GM21619 (cell line): ENCODE data around the gene ADCY7.
A peak's percentile ranks its signal among the peaks of the same experiment; 100 is the strongest.

Experiments
- ATAC-seq: cut with Tn5 transposase; IDR thresholded peaks from one replicate; pipeline ENCODE4 v1.9.1; 2021; ENCODE audit not compliant: unreplicated experiment

The ADCY7 gene

GRCh38 chr16:50279504-50279865, 13.1 kb downstream of the ADCY7 start:
- ATAC-seq, result no peak

- no peak for ATAC-seq
These were observed 14.6 kb downstream of the ADCY7 start for GRCh38 chr16:50280932-50281331.

DNA sequence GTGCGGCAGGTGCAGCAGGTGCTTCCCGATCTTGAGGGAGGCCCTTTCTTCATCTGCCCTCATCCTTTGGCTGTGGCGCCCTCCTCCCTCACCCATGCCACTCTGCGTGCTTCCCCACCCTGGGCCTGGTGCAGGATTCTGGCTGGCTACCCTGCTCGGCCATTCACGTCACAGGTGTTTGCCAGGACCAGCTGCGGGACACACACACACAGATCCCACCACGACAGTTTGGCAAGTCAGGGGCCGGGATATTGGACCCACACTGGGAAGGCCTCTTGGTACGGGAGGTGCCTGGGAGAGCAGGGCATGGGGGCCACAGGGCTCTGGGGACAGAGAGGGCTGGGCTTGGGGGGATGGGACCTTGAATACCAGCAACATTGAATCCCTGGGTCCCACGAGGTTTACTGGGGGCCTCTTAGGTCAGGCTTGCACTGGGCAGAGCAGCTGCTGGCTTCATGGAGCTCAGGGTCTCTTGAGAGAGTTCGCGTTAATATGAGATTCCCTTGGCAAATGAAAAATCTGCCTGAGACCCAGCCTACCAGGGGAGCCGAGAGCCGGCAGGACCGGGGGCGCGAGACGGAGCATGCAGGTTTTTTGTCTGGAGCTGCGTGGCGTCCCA, 15.1 kb downstream of the ADCY7 start:
- ATAC-seq, result no peak

GRCh38 chr16:50282010-50282538, 15.7 kb downstream of the ADCY7 start:
- peak; percentile 90 for ATAC-seq

- ATAC-seq, result no peak
These were observed 16.7 kb downstream of the ADCY7 start for GRCh38 chr16:50282955-50283631.

DNA sequence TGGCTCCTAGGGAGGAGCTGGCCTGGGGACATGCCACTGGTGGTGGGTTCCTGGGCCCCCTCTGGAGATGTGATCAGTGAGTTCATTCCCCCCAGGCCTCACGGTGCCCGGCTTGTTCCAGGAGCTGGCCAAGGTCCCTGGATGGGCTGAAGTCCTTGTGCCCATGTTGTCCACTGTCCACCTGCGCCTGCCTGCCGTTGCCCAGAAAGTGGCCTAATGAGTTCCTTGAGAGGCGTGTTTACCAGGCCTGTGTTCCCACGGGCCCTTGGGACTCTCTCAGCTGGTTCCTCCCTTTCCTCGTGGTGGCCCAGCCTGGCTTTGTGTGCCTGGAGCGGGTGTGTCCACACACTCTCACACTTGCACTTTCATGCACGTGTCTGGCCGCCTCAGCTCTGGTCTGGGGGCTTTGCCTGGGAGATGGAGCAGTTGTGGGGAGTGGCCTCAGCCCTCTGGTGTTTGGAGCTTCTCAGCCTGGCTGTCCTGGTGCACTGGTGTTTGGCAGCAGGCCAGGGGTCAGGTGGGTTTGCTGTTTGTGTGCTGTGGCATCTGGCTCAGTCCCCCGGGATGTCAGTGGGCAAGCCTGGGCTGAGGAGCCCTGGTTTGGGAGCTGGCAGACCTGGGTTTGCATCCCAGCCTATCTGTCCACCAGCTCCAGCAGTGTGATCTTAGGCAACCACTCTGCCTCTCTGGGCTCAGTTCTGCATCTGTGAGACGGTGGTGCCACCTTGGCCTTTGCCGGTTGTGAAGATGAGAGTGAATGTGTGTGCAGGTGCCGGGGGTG, 18.0 kb downstream of the ADCY7 start:
- ATAC-seq, result no peak

GRCh38 chr16:50285406-50286003, 19.2 kb downstream of the ADCY7 start:
- no peak for ATAC-seq

- ATAC-seq, result no peak
These were observed 20.3 kb downstream of the ADCY7 start for GRCh38 chr16:50286681-50287080.

DNA sequence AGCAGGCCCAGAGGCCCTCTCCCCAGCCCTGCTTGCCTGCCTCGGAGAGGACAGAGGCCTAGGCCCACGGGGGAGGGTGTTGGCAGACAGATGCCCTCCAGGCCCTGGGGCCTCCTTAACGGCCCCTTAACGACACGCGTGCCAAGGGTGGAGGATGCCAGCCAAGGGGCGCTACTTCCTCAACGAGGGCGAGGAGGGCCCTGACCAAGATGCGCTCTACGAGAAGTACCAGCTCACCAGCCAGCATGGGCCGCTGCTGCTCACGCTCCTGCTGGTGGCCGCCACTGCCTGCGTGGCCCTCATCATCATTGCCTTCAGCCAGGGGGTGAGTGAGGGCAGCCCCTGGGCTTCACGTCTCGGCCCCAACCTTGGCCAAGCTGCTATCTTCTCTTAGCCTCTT, 21.7 kb downstream of the ADCY7 start:
- ATAC-seq, result no peak

GRCh38 chr16:50288920-50289319, 22.6 kb downstream of the ADCY7 start:
- ATAC-seq, result no peak

DNA sequence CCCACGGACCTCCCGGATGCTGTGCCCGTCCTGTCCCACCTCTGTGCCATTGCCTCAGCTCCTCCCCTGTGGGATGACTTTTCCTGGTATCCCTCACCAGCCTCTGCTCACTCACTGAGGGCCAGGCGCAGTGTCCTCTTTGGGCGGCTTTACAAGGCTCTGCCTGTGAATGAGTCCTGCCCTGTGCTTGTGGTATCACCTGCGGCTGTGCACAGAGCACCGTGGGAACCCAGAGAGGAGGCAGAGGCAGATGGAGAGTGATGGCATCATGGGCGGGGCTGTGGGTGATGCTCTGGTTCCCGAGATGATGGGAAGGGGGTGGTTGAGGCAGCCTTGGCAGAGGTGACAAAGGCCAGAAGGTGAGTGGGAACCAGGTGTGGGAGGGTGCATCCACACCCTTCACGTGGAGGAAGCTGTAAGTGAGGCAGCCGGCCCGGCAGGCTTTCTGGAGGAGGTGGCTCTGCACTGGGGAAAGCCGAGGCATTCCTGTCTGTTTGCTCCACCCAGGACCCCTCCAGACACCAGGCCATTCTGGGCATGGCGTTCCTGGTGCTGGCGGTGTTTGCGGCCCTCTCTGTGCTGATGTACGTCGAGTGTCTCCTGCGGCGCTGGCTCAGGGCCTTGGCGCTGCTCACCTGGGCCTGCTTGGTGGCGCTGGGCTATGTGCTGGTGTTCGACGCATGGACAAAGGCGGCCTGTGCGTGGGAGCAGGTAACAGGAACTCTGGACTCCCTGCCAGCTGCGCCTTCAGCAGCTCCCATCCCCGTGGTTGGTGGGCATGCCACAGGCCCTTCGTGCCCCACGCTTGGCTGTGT, 23.8 kb downstream of the ADCY7 start:
- no peak for ATAC-seq

DNA sequence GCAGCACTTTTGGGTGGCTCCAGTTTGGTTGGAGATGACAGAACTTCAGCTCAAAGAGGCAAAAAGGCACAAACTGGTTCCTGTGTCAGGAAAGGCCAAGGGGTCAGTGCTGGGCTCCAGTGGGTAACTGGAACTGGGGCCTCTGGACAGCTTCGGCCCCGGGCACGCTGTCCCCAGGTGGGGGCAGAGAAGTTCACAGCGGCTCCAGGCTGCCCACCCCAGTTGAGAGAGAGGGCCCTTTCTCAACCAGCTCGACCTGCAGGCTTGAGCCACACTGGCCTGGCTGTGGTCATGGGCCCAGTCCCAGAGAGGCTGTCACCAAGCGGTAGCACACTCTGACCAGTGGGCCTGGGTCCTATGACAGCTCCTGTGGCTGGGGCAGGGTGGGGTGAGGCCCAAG, 24.5 kb downstream of the ADCY7 start:
- ATAC-seq, result no peak

GRCh38 chr16:50291719-50292565, 25.6 kb downstream of the ADCY7 start:
- ATAC-seq, result no peak

- no peak for ATAC-seq
These were observed 26.2 kb downstream of the ADCY7 start for GRCh38 chr16:50292566-50292948.

- ATAC-seq, result no peak
These were observed 26.9 kb downstream of the ADCY7 start for GRCh38 chr16:50293041-50293783.

DNA sequence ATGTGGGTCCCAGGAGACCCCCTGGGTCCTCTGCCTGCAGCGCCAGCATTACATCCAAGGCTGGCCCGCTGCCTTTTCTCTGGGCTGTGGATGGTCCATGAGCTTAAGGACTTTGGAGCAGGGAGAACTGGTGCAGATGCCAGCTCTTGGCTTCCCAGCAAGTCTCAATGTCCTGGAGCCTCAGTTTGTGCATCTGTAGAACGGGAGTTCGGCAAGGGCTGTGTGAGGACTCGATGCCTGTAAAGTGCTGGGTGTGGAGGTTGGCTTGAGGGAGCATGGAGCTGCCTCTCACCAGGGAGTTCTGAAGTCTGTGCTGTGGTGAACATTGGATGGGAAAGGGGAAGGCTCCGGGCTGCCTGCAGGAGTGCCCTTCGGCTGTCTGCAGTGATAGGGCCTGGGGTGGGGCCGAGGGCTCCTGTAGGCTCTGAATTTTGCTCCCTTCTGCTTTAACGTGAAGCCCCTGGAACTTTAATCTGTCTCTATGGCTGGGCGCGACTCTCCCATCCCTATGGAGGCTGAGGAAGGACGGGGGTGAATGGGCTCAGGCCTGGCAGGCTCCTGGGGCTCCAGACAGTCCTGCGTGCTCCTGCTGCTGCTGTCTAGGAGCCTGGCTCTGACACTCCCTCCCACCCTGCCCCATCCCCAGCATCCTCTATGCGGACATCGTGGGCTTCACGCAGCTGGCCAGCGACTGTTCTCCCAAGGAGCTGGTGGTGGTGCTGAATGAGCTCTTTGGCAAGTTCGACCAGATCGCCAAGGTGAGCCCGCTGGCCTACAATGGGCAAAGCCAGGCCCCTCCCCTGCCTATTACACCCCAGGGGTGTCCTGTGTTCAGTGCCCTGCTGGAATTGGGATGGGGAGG, 27.9 kb downstream of the ADCY7 start:
- ATAC-seq, result no peak

DNA sequence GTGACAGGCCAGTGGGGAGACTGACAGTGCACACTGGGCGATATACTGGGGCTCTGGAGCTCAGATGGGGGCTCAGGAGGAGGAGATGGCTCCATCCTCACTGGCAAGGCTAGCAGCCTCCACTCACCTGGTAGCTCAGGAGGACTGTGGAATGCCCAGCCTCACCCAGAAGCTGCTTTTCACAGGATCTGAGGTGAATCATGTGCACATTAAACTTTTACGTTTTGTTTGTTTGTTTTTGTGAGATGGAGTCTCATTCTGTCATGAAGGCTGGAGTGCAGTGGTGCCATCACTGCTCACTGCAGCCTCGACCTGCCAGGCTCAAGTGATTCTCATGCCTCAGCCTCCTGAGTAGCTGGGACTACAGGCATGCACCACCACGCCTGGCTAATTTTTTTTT, 28.6 kb downstream of the ADCY7 start:
- ATAC-seq, result no peak

DNA sequence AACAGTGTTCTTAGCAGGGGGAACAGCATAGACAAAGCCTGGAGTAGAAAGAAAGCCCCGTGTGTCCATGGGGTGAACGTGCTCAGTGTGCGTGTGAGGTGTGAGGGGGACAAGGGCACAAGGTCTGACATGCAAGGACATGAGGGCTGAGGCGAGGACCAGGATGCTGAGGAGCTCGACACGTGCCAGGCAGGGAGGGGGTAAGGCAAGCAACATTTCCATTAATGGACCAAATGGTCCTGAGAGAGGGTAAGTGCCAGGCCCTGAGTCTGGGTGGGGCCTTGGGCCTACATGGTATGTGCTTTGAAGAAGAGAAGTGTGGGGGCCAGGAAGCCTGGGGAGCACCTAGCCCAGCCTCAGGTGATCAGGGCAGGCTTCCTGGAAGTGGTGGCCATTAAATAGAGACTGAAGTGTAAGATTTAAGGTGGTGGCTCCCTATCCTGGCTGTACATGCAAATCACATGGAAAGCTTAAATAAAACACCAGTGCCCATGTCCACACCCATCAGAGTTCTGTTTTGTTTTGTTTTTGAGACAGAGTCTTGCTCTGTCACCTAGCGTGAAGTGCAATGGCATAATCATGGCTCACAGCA, 29.3 kb downstream of the ADCY7 start:
- no peak for ATAC-seq
